Stimulated activated CD8-positive, alpha-beta memory T cell treated with anti-CD3 and anti-CD28 coated beads, Interleukin-15, amount 100 ng/mL, for 4 hours (primary cell): Measurements from ENCODE around the gene PHGDH.
"Not testable (repeated sequence)": the region's sequence is repeated elsewhere in the genome, so short reads cannot be mapped to it uniquely, and the experiment has no call there.

Experiments used
- DNase-seq, 2 donors: peaks; one replicate each; pipeline ENCODE4 v3.0.0-alpha.2; 2020; ENCODE audit warnings: low read depth in 2 of 2

PHGDH gene

GRCh38 chr1:119711804-119712341, at the start of gene PHGDH:
Gene PHGDH (plus strand): TSS chr1:119711934. CDS start chr1:119712023, 89 bp downstream.
- peak; percentile 17 to 19 for DNase-seq

- no peak for DNase-seq
These were observed 49.7 kb upstream of the PHGDH start for GRCh38 chr1:119662034-119662437.

- DNase-seq, result no peak
These were observed 47.7 kb upstream of the PHGDH start for GRCh38 chr1:119664067-119664466.

- no peak for DNase-seq
These were observed 44.6 kb upstream of the PHGDH start for GRCh38 chr1:119667173-119667572.

GRCh38 chr1:119670898-119671297, 40.8 kb upstream of the PHGDH start:
- DNase-seq, result no peak

GRCh38 chr1:119673171-119673940, 38.4 kb upstream of the PHGDH start:
- no peak for DNase-seq

- DNase-seq, result no peak
These were observed 37.6 kb upstream of the PHGDH start for GRCh38 chr1:119674111-119674526.

GRCh38 chr1:119674835-119675289, 36.9 kb upstream of the PHGDH start:
- no peak for DNase-seq

- peak in 1 of 2 donors; percentile 24 for DNase-seq
These were observed 36.1 kb upstream of the PHGDH start for GRCh38 chr1:119675349-119676345.

GRCh38 chr1:119676571-119677206, 35.0 kb upstream of the PHGDH start:
- no peak for DNase-seq

- no peak for DNase-seq
These were observed 32.5 kb upstream of the PHGDH start for GRCh38 chr1:119679223-119679622.

GRCh38 chr1:119680193-119680592, 31.5 kb upstream of the PHGDH start:
- DNase-seq, result no peak

- no peak for DNase-seq
These were observed 31.0 kb upstream of the PHGDH start for GRCh38 chr1:119680723-119681122.

GRCh38 chr1:119681560-119681959, 30.2 kb upstream of the PHGDH start:
- no peak for DNase-seq

- DNase-seq, result no peak
These were observed 29.6 kb upstream of the PHGDH start for GRCh38 chr1:119682141-119682540.

- no peak for DNase-seq
These were observed 27.8 kb upstream of the PHGDH start for GRCh38 chr1:119683893-119684292.

- no peak for DNase-seq
These were observed 25.1 kb upstream of the PHGDH start for GRCh38 chr1:119686661-119687060.

GRCh38 chr1:119687434-119688079, 24.2 kb upstream of the PHGDH start:
- no peak for DNase-seq

- DNase-seq, result no peak
These were observed 22.9 kb upstream of the PHGDH start for GRCh38 chr1:119688810-119689209.

GRCh38 chr1:119689511-119689910, 22.2 kb upstream of the PHGDH start:
- no peak for DNase-seq

- not testable (repeated sequence) for DNase-seq
These were observed 14.9 kb upstream of the PHGDH start for GRCh38 chr1:119696863-119697262.
